DND-41 (cell line): ENCODE results near the gene LILRA5.
"Not testable (repeated sequence)": the region's sequence is repeated elsewhere in the genome, so short reads cannot be mapped to it uniquely, and the experiment has no call there.

Source experiments
- EZH2 ChIP-seq: IDR thresholded peaks from 3 replicates; pipeline ENCODE4 v1.6.1; 2012; ENCODE audit warnings: borderline replicate concordance, low read depth, mild to moderate bottlenecking, moderate library complexity, low read length, inconsistent platforms; ENCODE audit not compliant: severe bottlenecking
- TF ChIP-seq, protein P1 (sequence below): IDR thresholded peaks from 2 replicates; pipeline ENCODE4 v1.5.1; 2012; ENCODE audit warnings: borderline replicate concordance, low read length, moderate library complexity, mild to moderate bottlenecking; ENCODE audit not compliant: poor library complexity, severe bottlenecking; ENCODE audit errors: extremely low read depth

DNA sequence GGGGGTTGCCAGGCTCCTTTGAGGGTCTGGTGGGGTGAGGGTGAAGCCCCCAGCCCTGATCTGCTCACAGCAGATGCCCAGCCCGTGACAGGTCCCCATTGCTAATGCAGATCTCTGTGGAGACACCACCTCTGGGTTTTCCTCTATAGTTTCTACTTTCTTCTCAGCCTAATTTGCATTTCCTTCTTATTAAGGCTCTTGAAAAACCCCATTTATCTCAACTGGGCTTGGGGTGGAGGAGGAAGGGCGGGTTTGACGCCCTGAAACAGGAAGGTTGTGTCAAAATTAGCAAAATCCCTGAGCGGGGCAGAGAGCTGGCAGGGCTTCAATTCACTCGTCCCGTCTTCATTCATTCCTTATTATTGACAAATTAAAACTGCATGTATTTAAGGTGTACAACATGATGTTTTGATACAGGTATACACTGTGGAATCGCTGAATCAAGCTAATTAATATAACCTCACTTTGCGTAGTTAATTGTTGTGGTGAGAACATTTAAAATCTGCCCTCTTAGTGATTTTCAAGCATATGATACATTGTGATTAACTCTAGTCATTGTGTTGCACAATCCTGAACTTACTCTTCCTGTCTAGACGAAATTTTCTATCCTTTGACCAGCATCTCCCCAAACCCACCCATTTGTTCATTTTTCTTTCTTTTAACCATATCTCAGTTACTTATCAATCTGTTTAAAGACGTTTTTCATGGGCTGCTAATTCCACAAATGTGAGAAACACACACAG lies 48.9 kb upstream of the LILRA5 start:
- TF ChIP-seq, protein P1, sequence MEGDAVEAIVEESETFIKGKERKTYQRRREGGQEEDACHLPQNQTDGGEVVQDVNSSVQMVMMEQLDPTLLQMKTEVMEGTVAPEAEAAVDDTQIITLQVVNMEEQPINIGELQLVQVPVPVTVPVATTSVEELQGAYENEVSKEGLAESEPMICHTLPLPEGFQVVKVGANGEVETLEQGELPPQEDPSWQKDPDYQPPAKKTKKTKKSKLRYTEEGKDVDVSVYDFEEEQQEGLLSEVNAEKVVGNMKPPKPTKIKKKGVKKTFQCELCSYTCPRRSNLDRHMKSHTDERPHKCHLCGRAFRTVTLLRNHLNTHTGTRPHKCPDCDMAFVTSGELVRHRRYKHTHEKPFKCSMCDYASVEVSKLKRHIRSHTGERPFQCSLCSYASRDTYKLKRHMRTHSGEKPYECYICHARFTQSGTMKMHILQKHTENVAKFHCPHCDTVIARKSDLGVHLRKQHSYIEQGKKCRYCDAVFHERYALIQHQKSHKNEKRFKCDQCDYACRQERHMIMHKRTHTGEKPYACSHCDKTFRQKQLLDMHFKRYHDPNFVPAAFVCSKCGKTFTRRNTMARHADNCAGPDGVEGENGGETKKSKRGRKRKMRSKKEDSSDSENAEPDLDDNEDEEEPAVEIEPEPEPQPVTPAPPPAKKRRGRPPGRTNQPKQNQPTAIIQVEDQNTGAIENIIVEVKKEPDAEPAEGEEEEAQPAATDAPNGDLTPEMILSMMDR, result not testable (repeated sequence)
- TF ChIP-seq EZH2, result not testable (repeated sequence)
